Fibroblast of lung (primary cell): ENCODE measurements around the gene VPS4B. TPM values are rescaled to one million over a fixed set of nuclear protein-coding genes. Genes with fewer than 3 reads are reported as not detected.

Experiments used
- DNase-seq, 2 donors: peaks; one replicate each; pipeline versions ENCODE4 v3.0.0 to v3.0.0-alpha.2; 2010; ENCODE audit warnings: low read depth in 2 of 2
- H2AFZ ChIP-seq: 2 replicates; pipeline ENCODE4 v1.5.1; 2012; ENCODE audit warnings: low read length, control low read depth, inconsistent platforms
- H3K27ac ChIP-seq: 2 replicates; pipeline ENCODE4 v1.5.1; 2011; ENCODE audit warnings: low read length, control low read depth; ENCODE audit not compliant: insufficient read depth
- H3K27me3 ChIP-seq: 2 replicates; pipeline ENCODE4 v1.5.1; 2011; ENCODE audit warnings: mild to moderate bottlenecking, low read length; ENCODE audit not compliant: control insufficient read depth, insufficient read depth
- H3K36me3 ChIP-seq: 2 replicates; pipeline ENCODE4 v1.5.1; 2011; ENCODE audit warnings: low read length; ENCODE audit not compliant: control insufficient read depth, insufficient read depth
- H3K4me1 ChIP-seq: 2 replicates; pipeline ENCODE4 v1.5.1; 2011; ENCODE audit warnings: low read length; ENCODE audit not compliant: control insufficient read depth, insufficient read depth; ENCODE audit errors: extremely low read depth
- H3K4me2 ChIP-seq: 2 replicates; pipeline ENCODE4 v1.5.1; 2011; ENCODE audit warnings: low read length, control low read depth; ENCODE audit not compliant: insufficient read depth; ENCODE audit errors: extremely low read depth
- H3K4me3 ChIP-seq, 4 experiments: fragments of 200-600 bp in 1 of 4; sonication (generic) in 1 of 4; replicated peaks in 1 of 4; 2 replicates each; pipeline ENCODE4 v1.5.1; 2011 to 2016; ENCODE audit warnings: low read length in 4 of 4, low read depth in 3 of 4, mild to moderate bottlenecking in 3 of 4, control low read depth in 2 of 4, inconsistent platforms in 1 of 4, mixed read lengths in 1 of 4; ENCODE audit not compliant: insufficient read depth in 1 of 4; ENCODE audit errors: control extremely low read depth in 1 of 4
- H3K79me2 ChIP-seq: 2 replicates; pipeline ENCODE4 v1.5.1; 2012; ENCODE audit warnings: mild to moderate bottlenecking, low read length, inconsistent platforms; ENCODE audit not compliant: control insufficient read depth, insufficient read depth
- H3K9ac ChIP-seq: 2 replicates; pipeline ENCODE4 v1.5.1; 2011; ENCODE audit warnings: mild to moderate bottlenecking, low read length, control low read depth; ENCODE audit not compliant: insufficient read depth
- H3K9me3 ChIP-seq: 2 replicates; pipeline ENCODE4 v1.5.1; 2012; ENCODE audit warnings: low read depth, low read length; ENCODE audit not compliant: control insufficient read depth, insufficient read depth
- H4K20me1 ChIP-seq: 2 replicates; pipeline ENCODE4 v1.5.1; 2011; ENCODE audit warnings: low read length; ENCODE audit not compliant: control insufficient read depth, insufficient read depth; ENCODE audit errors: extremely low read depth
- CTCF ChIP-seq, 2 donors: IDR thresholded peaks in 1 of 2; conservative IDR thresholded peaks in 1 of 2; 1 replicate in 1 of 2; 2 replicates in 1 of 2; pipeline ENCODE4 v1.5.1; 2011 to 2012; ENCODE audit warnings: low read length in 2 of 2, control low read depth in 1 of 2, inconsistent platforms in 1 of 2, low read depth in 1 of 2, mild to moderate bottlenecking in 1 of 2
- EZH2 ChIP-seq: IDR thresholded peaks from 2 replicates; pipeline ENCODE4 v1.5.1; 2012; ENCODE audit warnings: low read length, control low read depth, mild to moderate bottlenecking; ENCODE audit errors: missing control alignments
- polyA plus RNA-seq, 2 donors: library from polyadenylated mRNA; depleted of rRNA in 1 of 2; stranded (reverse) in 1 of 2; unstranded in 1 of 2; fragments of >200 nt; gene quantifications; 2 replicates each; pipeline ENCODE4 v1.2.1, GENCODE V29; 2011 to 2012; ENCODE audit warnings: missing spikeins in 1 of 2
- total RNA-seq: library from RNA; depleted of rRNA; stranded (reverse); fragments of >200 nt; gene quantifications from 2 replicates; pipeline ENCODE4 v1.2.1, GENCODE V29; 2014

VPS4B gene
- total and polyA plus RNA-seq, 2 donors (not counting 1 experiment from before 2014, with no cell fraction given): 38.0 to 52.0 TPM

DNA sequence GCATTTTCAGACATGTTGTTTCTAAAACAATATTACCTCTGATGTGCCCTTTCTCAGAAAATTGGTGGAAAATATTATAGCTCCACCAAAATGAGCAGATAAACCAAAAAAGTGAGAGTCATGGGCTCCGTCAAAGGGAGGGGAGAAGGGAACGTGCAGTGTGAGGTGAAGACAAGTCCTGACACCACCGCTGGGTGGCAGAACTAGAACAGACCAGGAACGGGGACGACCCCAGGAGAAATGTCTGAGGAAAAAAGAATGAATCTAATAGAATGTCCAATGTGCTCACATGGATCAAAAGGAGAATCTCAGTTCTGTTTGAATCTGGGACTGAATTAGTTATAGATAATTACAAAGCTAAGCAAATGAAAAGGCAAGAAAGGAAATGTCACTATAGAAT is 80.1 kb downstream of the VPS4B start:
- Histone ChIP-seq H3K4me2 (no peak overlapping the region), H3K27ac (no peak overlapping the region), H3K4me3 (no peak overlapping the region), H3K4me1 (no peaks in the 10 kb centered on the region), H3K27me3 (no peaks in the 10 kb centered on the region), H2AFZ (no peak overlapping the region), H3K36me3 (peaks cover 10% of the 10 kb centered on the region), H3K9ac (no peak overlapping the region), H4K20me1 (no peaks in the 10 kb centered on the region), H3K9me3 (no peaks in the 10 kb centered on the region), H3K79me2 (no peaks in the 10 kb centered on the region)
- peak; percentile 22 to 55 for DNase-seq
- TF ChIP-seq CTCF (conservative IDR thresholded peaks at IDR 0.05 in 1 of 2, IDR thresholded peaks at IDR 0.05 in 1 of 2; ENCODE audit: low read depth in 1 of 2, low read length in 2 of 2): peak; percentile 40 to 63
- TF ChIP-seq EZH2: no peak

DNA sequence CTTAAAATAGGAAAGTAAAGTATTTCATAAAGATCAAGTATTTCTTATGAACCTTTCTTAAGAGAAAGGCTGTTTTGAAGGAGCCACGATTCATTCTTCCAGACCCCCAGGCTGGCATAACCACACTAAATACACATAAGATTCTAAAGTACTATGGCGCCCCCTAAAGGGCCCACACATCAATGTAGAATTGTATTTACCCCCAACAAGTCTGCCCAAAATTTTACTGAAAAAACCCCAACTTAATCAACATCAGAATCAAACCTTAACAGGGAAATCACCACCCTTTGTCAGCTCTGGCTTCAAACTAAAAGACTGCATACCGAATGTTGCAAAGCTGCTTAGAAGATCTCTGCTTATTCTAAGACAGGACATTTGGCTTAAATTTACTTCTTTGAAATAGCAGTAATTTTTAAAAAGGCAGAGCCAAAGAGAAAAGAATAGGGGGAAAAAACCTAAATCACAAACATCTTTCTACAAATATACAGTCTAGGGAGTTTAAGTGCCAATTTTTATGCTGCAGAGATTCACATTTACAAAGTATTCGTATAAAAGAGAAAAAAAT is 82.3 kb downstream of the VPS4B start:
- Histone ChIP-seq H3K4me3 (no peak overlapping the region), H3K9me3 (no peaks in the 10 kb centered on the region), H4K20me1 (no peaks in the 10 kb centered on the region), H3K4me1 (peaks cover 6% of the 10 kb centered on the region), H2AFZ (no peak overlapping the region), H3K79me2 (no peaks in the 10 kb centered on the region), H3K36me3 (peaks cover 12% of the 10 kb centered on the region), H3K27me3 (no peaks in the 10 kb centered on the region), H3K27ac (no peak overlapping the region), H3K9ac (no peak overlapping the region), H3K4me2 (no peak overlapping the region)
- TF ChIP-seq EZH2 (no peak), CTCF (conservative IDR thresholded peaks at IDR 0.05 in 1 of 2, IDR thresholded peaks at IDR 0.05 in 1 of 2; ENCODE audit: low read depth in 1 of 2, low read length in 2 of 2) (peak; percentile 57 to 59)
- DNase-seq: peak; percentile 19 to 58

Other genes with a start within 250 kb of the VPS4B start
- 3.6 and 9.0 TPM in 2 replicates for gene BCL2, start 102.7 kb downstream of the VPS4B start, total RNA-seq
- gene BCL2, start 102.7 kb downstream of the VPS4B start, polyA plus RNA-seq: 1.4 and 1.5 TPM in 2 replicates
- 42.6 and 43.3 TPM in 2 replicates for gene KDSR, start 55.3 kb downstream of the VPS4B start, total RNA-seq
- gene KDSR, start 55.3 kb downstream of the VPS4B start, polyA plus RNA-seq: 54.1 and 61.8 TPM in 2 replicates
- gene SERPINB5, start 54.5 kb upstream of the VPS4B start, total RNA-seq: not detected in 2 replicates
- 0.02 and 0.05 TPM in 2 replicates for gene SERPINB5, start 54.5 kb upstream of the VPS4B start, polyA plus RNA-seq
- not detected in 2 replicates for gene SERPINB12, start 119.9 kb upstream of the VPS4B start, total RNA-seq
- 0.07 TPM in 1 of 2 replicates, not detected in the other for gene SERPINB12, start 119.9 kb upstream of the VPS4B start, polyA plus RNA-seq
- gene SERPINB13, start 164.9 kb upstream of the VPS4B start, total RNA-seq: not detected in 2 replicates
- not detected in 2 replicates for gene SERPINB13, start 164.9 kb upstream of the VPS4B start, polyA plus RNA-seq
- gene SERPINB4, start 221.8 kb upstream of the VPS4B start, total RNA-seq: not detected in 2 replicates
- not detected in 2 replicates for gene SERPINB4, start 221.8 kb upstream of the VPS4B start, polyA plus RNA-seq
- gene SERPINB3, start 239.4 kb upstream of the VPS4B start, total RNA-seq: not detected in 2 replicates
- gene SERPINB3, start 239.4 kb upstream of the VPS4B start, polyA plus RNA-seq: not detected in 2 replicates